Gastrocnemius medialis (tissue), 4 donors: Measurements from ENCODE around the gene SETD1A. TPM values are rescaled to one million over a fixed set of nuclear protein-coding genes. Genes with fewer than 3 reads are reported as not detected.

Experiments used
- ATAC-seq, 2 donors: fragments of 150-250 bp; one replicate each; pipeline ENCODE4 v1.9.1; 2016
- DNase-seq, 2 donors: peaks; one replicate each; pipeline ENCODE4 v3.0.0-alpha.2; 2019
- H3K27ac ChIP-seq, 4 donors: fragments of 200-600 bp; sonication (generic); 1 replicate in 1 of 4; 2 replicates in 3 of 4; pipeline ENCODE4 v1.5.1; 2016 to 2018; ENCODE audit warnings: mild to moderate bottlenecking in 2 of 4, moderate library complexity in 1 of 4
- H3K27me3 ChIP-seq, 3 donors: fragments of 200-600 bp; sonication (generic) in 2 of 3; 1 replicate in 1 of 3; 2 replicates in 2 of 3; pipeline versions ENCODE4 v1.5.1 to v1.6.0; 2016 to 2019; ENCODE audit warnings: mild to moderate bottlenecking in 1 of 3, moderate library complexity in 1 of 3
- H3K36me3 ChIP-seq, 2 donors: fragments of 200-600 bp; sonication (generic) in 1 of 2; one replicate each; pipeline ENCODE4 v1.5.1; 2017 to 2018
- H3K4me1 ChIP-seq, 2 donors: fragments of 200-600 bp; sonication (generic) in 1 of 2; one replicate each; pipeline ENCODE4 v1.5.1; 2016 to 2017; ENCODE audit warnings: mild to moderate bottlenecking in 2 of 2
- H3K4me3 ChIP-seq, 4 donors: fragments of 200-600 bp; sonication (generic) in 3 of 4; 1 replicate in 1 of 4; 2 replicates in 3 of 4; pipeline ENCODE4 v1.5.1; 2016 to 2019; ENCODE audit warnings: mild to moderate bottlenecking in 2 of 4
- H3K9me3 ChIP-seq, 3 donors: fragments of 200-600 bp; sonication (generic) in 2 of 3; 1 replicate in 1 of 3; 2 replicates in 2 of 3; pipeline ENCODE4 v1.5.1; 2016 to 2019
- CTCF ChIP-seq, 5 experiments: fragments of 450-650 bp in 3 of 5; fragments of 200-600 bp in 2 of 5; sonication (generic) in 2 of 5; IDR thresholded peaks in 4 of 5; conservative IDR thresholded peaks in 1 of 5; 1 replicate in 4 of 5; 2 replicates in 1 of 5; pipeline ENCODE4 v1.5.1; 2016 to 2019; ENCODE audit warnings: antibody characterized with exemption in 5 of 5, mild to moderate bottlenecking in 3 of 5, moderate library complexity in 3 of 5
- POLR2A ChIP-seq, 2 donors: fragments of 450-650 bp; IDR thresholded peaks; one replicate each; pipeline ENCODE4 v1.6.1; 2017; ENCODE audit warnings: antibody characterized with exemption in 2 of 2, mild to moderate bottlenecking in 2 of 2, moderate library complexity in 2 of 2
- in situ Hi-C, 4 donors: fragments of 200-750 bp; cut with MboI; loops; one replicate each; pipeline versions ENCODE4 v1.15.0 to v1.8.0; 2017; ENCODE audit warnings: low sequenced_read_pairs in 4 of 4
- intact Hi-C: fragments of 100-400 bp; cut with DNase I; formaldehyde crosslinking; loops from one replicate; pipeline ENCODE4 v1.15.1; 2023; ENCODE audit warnings: low total_unique reads
- total RNA-seq, 4 donors: library from RNA; depleted of rRNA; stranded (reverse); fragments of >200 nt; gene quantifications; one replicate each; pipeline versions ENCODE4 v1.1.0 to v1.2.3, GENCODE V29; 2016

SETD1A gene
- total RNA-seq, 4 donors from 2014 or later, result 3.8 to 15.4 (median 9.8) TPM

- Histone ChIP-seq H3K36me3 (peaks cover 9 to 100% of the 10 kb centered on the region in 2 donors), H3K9me3 (no peaks in the 10 kb centered on the region), H3K27ac (no peak overlapping the region), H3K4me1 (no peaks in the 10 kb centered on the region), H3K27me3 (no peaks in the 10 kb centered on the region), H3K4me3 (no peak overlapping the region)
- DNase-seq, result no peak
- intact Hi-C loops, result no loop called here
- ATAC-seq, result no peak
- TF ChIP-seq POLR2A (IDR thresholded peaks at IDR 0.05) (no peak), CTCF (IDR thresholded peaks at IDR 0.05 in 4 of 5, conservative IDR thresholded peaks at IDR 0.05 in 1 of 5) (no peak)
- in situ Hi-C loops, result loop anchor here in 1 of 4 donors (25.0 kb wide), 1 partner anchor 468 kb away; the partner anchor contains the start of genes COX6A2 and ZNF843
These were observed 11.8 kb downstream of the SETD1A start for GRCh38 chr16:30969246-30969842.

DNA sequence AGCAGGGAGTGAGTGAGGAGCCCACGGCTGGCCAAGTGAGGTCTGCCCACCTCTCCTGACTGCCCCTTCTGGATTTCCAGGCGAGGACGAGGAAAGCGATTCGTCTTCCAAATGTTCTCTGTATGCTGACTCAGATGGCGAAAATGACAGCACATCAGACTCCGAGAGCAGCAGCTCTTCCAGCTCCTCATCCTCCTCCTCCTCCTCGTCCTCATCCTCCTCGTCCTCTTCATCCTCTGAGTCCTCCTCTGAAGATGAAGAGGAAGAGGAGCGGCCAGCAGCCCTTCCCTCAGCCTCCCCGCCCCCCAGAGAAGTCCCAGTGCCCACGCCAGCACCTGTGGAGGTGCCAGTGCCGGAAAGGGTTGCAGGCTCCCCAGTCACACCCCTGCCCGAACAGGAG, 13.7 kb downstream of the SETD1A start:
- no peaks in the 10 kb centered on the region for H3K4me1 ChIP-seq
- peaks cover 5 to 100% of the 10 kb centered on the region in 2 donors for H3K36me3 ChIP-seq
- TF ChIP-seq CTCF (IDR thresholded peaks at IDR 0.05 in 4 of 5, conservative IDR thresholded peaks at IDR 0.05 in 1 of 5) (no peak), POLR2A (IDR thresholded peaks at IDR 0.05) (no peak)
- ATAC-seq, result no peak
- H3K9me3 ChIP-seq, result no peaks in the 10 kb centered on the region
- H3K27me3 ChIP-seq, result no peaks in the 10 kb centered on the region
- H3K27ac ChIP-seq, result no peak overlapping the region
- intact Hi-C loops, result no loop called here
- no peak overlapping the region for H3K4me3 ChIP-seq
- in situ Hi-C loops, result loop anchor here in 1 of 4 donors (25.0 kb wide), 1 partner anchor 466 kb away; the partner anchor contains the start of genes COX6A2 and ZNF843
- DNase-seq, result no peak

DNA sequence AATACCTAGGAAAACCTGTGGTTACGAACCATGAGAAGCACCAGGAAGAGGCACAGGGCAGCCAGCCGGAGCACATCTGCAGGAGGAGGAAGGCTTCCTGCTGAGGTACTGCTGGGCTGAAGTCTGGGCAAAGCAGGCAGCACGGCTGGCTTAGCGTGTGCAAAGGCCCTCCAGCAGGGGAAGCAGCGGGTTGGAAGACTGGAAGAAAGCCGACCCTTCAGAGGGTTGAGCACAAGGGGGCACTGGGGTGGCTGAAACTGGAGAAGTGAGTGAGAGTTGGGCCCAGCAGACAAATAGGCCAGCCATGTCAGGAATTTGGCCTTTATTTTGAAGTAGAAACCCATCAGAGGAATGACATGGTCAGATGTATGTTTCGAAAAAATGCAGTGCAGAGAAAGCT, 15.3 kb downstream of the SETD1A start:
- H3K4me3 ChIP-seq, result no peak overlapping the region
- peaks cover 5 to 100% of the 10 kb centered on the region in 2 donors for H3K36me3 ChIP-seq
- H3K4me1 ChIP-seq, result no peaks in the 10 kb centered on the region
- TF ChIP-seq POLR2A (IDR thresholded peaks at IDR 0.05) (no peak), CTCF (IDR thresholded peaks at IDR 0.05 in 4 of 5, conservative IDR thresholded peaks at IDR 0.05 in 1 of 5) (no peak)
- no peak for ATAC-seq
- H3K9me3 ChIP-seq, result no peaks in the 10 kb centered on the region
- intact Hi-C loops (no loop called here), in situ Hi-C loops (loop anchor here in 1 of 4 donors (25.0 kb wide), 1 partner anchor 464 kb away; the partner anchor contains the start of genes COX6A2 and ZNF843)
- no peaks in the 10 kb centered on the region for H3K27me3 ChIP-seq
- DNase-seq, result no peak
- H3K27ac ChIP-seq, result no peak overlapping the region

DNA sequence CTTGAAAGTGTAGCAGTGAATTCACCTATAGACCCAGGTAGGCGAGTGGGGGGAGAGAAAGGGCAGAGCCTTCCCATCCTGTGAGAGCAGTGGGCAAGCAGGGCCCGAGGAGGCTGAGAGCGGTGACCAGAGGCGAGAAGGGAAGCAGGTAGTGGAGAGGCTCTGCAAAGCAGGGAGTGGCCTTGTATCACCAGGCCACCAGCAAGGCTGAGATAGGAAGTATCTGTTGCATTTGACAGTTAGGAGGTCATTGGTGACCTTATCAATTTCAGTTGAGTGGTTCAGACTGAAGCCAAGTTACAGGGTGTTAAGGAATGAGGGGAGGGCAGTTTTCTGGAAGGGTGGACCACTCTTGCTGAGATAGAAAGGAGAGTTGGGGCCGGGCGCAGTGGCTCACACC, 16.8 kb downstream of the SETD1A start:
- H3K36me3 ChIP-seq, result peaks cover 2 to 90% of the 10 kb centered on the region in 2 donors
- in situ Hi-C loops, result loop anchor here in 1 of 4 donors (25.0 kb wide), 1 partner anchor 463 kb away; the partner anchor contains the start of genes COX6A2 and ZNF843

More for the DNA sequence above, 16.8 kb downstream of the SETD1A start:
- Histone ChIP-seq H3K27me3 (no peaks in the 10 kb centered on the region), H3K4me1 (no peaks in the 10 kb centered on the region), H3K27ac (no peak overlapping the region), H3K9me3 (no peaks in the 10 kb centered on the region), H3K4me3 (no peak overlapping the region)
- no peak for ATAC-seq
- no peak for DNase-seq
- TF ChIP-seq CTCF (IDR thresholded peaks at IDR 0.05 in 4 of 5, conservative IDR thresholded peaks at IDR 0.05 in 1 of 5) (no peak), POLR2A (IDR thresholded peaks at IDR 0.05) (no peak)
- intact Hi-C loops, result no loop called here
